WTC11 (cell line): ENCODE data around the gene CEP350. TPM values are rescaled to one million over a fixed set of nuclear protein-coding genes. Genes with fewer than 3 reads are reported as not detected.

ENCODE experiments used
- ATAC-seq: fragments of 200-7000 bp; cut with Tn5 transposase; 2 replicates; pipeline ENCODE4 v1.10.0; 2021; ENCODE audit warnings: mild to moderate bottlenecking, moderate library complexity
- CTCF ChIA-PET: fragments of 300-600 bp; sonication (Branson Sonifier 250); formaldehyde crosslinking; loops from one replicate; lab custom pipeline; 2021; ENCODE audit warnings: antibody characterized with exemption; lab: Charles Lee
- POLR2A ChIA-PET: fragments of 350-600 bp; sonication (Branson Sonifier 250); formaldehyde crosslinking; loops from one replicate; lab custom pipeline; 2021; ENCODE audit warnings: antibody characterized with exemption; lab: Charles Lee
- DNase-seq: peaks from one replicate; pipeline ENCODE4 v3.0.0; 2021; ENCODE audit warnings: low spot score
- H3K27ac Mint-ChIP-seq: 2 replicates; pipeline ENCODE4 v1.8.0; 2021; ENCODE audit warnings: mixed read lengths
- H3K27me3 Mint-ChIP-seq: 2 replicates; pipeline ENCODE4 v1.8.0; 2021; ENCODE audit warnings: low read depth, mild to moderate bottlenecking, moderate library complexity, mixed read lengths
- H3K36me3 Mint-ChIP-seq: 2 replicates; pipeline ENCODE4 v1.8.0; 2021; ENCODE audit warnings: mixed read lengths
- H3K4me1 Mint-ChIP-seq: 2 replicates; pipeline ENCODE4 v1.8.0; 2022; ENCODE audit warnings: mixed read lengths
- H3K4me3 Mint-ChIP-seq: 2 replicates; pipeline ENCODE4 v1.8.0; 2021; ENCODE audit warnings: mild to moderate bottlenecking, moderate library complexity, mixed read lengths
- H3K9me3 Mint-ChIP-seq: 2 replicates; pipeline ENCODE4 v1.8.0; 2021; ENCODE audit warnings: mixed read lengths
- ATF1 ChIP-seq: sonication (generic); formaldehyde crosslinking; IDR thresholded peaks from 2 replicates; pipeline ENCODE4 v1.8.1; 2023; ENCODE audit warnings: mild to moderate bottlenecking, moderate library complexity, missing genetic modification reagents
- ESRRA ChIP-seq: sonication (generic); formaldehyde crosslinking; IDR thresholded peaks from 2 replicates; pipeline ENCODE4 v1.8.1; 2022; ENCODE audit warnings: mild to moderate bottlenecking, missing genetic modification reagents, borderline replicate concordance
- FOXP1 ChIP-seq: sonication (generic); formaldehyde crosslinking; IDR thresholded peaks from 2 replicates; pipeline ENCODE4 v1.8.0; 2022; ENCODE audit warnings: missing genetic modification reagents, mild to moderate bottlenecking, moderate library complexity, borderline replicate concordance
- HMGA2 ChIP-seq: fragments of 250-450 bp; sonication (Bioruptor Pico); IDR thresholded peaks from 2 replicates; pipeline ENCODE4 v1.4.0; 2021; ENCODE audit warnings: mild to moderate bottlenecking, moderate library complexity
- IRF2 ChIP-seq: sonication (generic); formaldehyde crosslinking; IDR thresholded peaks from 2 replicates; pipeline ENCODE4 v1.8.0; 2022; ENCODE audit warnings: low read depth, missing genetic modification reagents, borderline replicate concordance
- JAZF1 ChIP-seq: fragments of 250-450 bp; sonication (Bioruptor Pico); IDR thresholded peaks from 2 replicates; pipeline ENCODE4 v1.9.0; 2021; ENCODE audit warnings: moderate library complexity, mild to moderate bottlenecking, inconsistent platforms
- MLX ChIP-seq: sonication (generic); formaldehyde crosslinking; IDR thresholded peaks from 2 replicates; pipeline ENCODE4 v1.8.1; 2023; ENCODE audit warnings: mild to moderate bottlenecking, missing genetic modification reagents, moderate library complexity
- MYBL2 ChIP-seq: sonication (generic); formaldehyde crosslinking; IDR thresholded peaks from 2 replicates; pipeline ENCODE4 v1.8.1; 2023; ENCODE audit warnings: mild to moderate bottlenecking, moderate library complexity, missing genetic modification reagents
- NFATC4 ChIP-seq: fragments of 250-450 bp; sonication (Bioruptor Pico); IDR thresholded peaks from 2 replicates; pipeline ENCODE4 v1.9.0; 2021; ENCODE audit warnings: mild to moderate bottlenecking
- NFYB ChIP-seq: sonication (generic); formaldehyde crosslinking; conservative IDR thresholded peaks from 2 replicates; pipeline ENCODE4 v1.8.0; 2022; ENCODE audit warnings: low read depth, missing genetic modification reagents
- OVOL2 ChIP-seq: fragments of 250-450 bp; sonication (Bioruptor Pico); IDR thresholded peaks from 2 replicates; pipeline ENCODE4 v1.9.0; 2021; ENCODE audit warnings: mild to moderate bottlenecking, borderline replicate concordance
- PRRX2 ChIP-seq: fragments of 250-450 bp; sonication (Bioruptor Pico); IDR thresholded peaks from 2 replicates; pipeline ENCODE4 v1.8.0; 2021; ENCODE audit warnings: mild to moderate bottlenecking
- STAT6 ChIP-seq: sonication (generic); formaldehyde crosslinking; conservative IDR thresholded peaks from 2 replicates; pipeline ENCODE4 v1.8.1; 2023; ENCODE audit warnings: mild to moderate bottlenecking, low read depth, missing genetic modification reagents, moderate library complexity
- TCF7 ChIP-seq: sonication (generic); formaldehyde crosslinking; IDR thresholded peaks from 2 replicates; pipeline ENCODE4 v1.8.0; 2022; ENCODE audit warnings: mild to moderate bottlenecking, low read depth, missing genetic modification reagents, moderate library complexity
- TEAD1 ChIP-seq: sonication (generic); formaldehyde crosslinking; IDR thresholded peaks from 2 replicates; pipeline ENCODE4 v1.8.0; 2022; ENCODE audit warnings: mild to moderate bottlenecking, missing genetic modification reagents
- TP53 ChIP-seq: sonication (generic); formaldehyde crosslinking; IDR thresholded peaks from 2 replicates; pipeline ENCODE4 v1.8.1; 2023; ENCODE audit warnings: mild to moderate bottlenecking, missing genetic modification reagents
- ZNF219 ChIP-seq: sonication (generic); formaldehyde crosslinking; IDR thresholded peaks from 2 replicates; pipeline ENCODE4 v1.8.0; 2023; ENCODE audit warnings: missing genetic modification reagents, mild to moderate bottlenecking, borderline replicate concordance
- total RNA-seq: library from RNA; stranded (reverse); gene quantifications from 3 replicates; pipeline ENCODE4 v1.2.3, GENCODE V29; 2021
- TF ChIP-seq, protein P1 (sequence below): sonication (generic); formaldehyde crosslinking; IDR thresholded peaks from 2 replicates; pipeline ENCODE4 v1.8.1; 2023; ENCODE audit warnings: mild to moderate bottlenecking, moderate library complexity, missing genetic modification reagents

CEP350 gene
- total RNA-seq, 1 experiment from 2014 or later = 34.2 TPM

GRCh38 chr1:180101411-180101810 is 146.8 kb downstream of the CEP350 start (continued):
- TF ChIP-seq STAT6 (CRISPR knock-in tag) (no peak), IRF2 (no peak), PRRX2 (CRISPR knock-in tag) (no peak)

GRCh38 chr1:180103819-180104218 is 149.2 kb downstream of the CEP350 start:
- TF ChIP-seq TP53 (CRISPR knock-in tag) (no peak), HMGA2 (peak; percentile 93; the same call in 1 of the 2 replicates)
- TF ChIP-seq, all 79 proteins: peak for 1
- ChIA-PET CTCF (interaction anchor here (3.2 kb wide), 1 partner anchor 75 kb away, joined by 19 read pairs; no protein-coding TSS in a partner anchor), POLR2A (no interaction called here)
- H3K9me3 Mint-ChIP-seq = no peaks in the 10 kb centered on the region
- H3K4me1 Mint-ChIP-seq = peaks cover 17% of the 10 kb centered on the region
- no peak overlapping the region for H3K27ac Mint-ChIP-seq
- ATAC-seq (no peak), DNase-seq (no peak)
- no peak overlapping the region for H3K4me3 Mint-ChIP-seq
- peaks cover 10% of the 10 kb centered on the region for H3K36me3 Mint-ChIP-seq
- H3K27me3 Mint-ChIP-seq = no peaks in the 10 kb centered on the region

DNA sequence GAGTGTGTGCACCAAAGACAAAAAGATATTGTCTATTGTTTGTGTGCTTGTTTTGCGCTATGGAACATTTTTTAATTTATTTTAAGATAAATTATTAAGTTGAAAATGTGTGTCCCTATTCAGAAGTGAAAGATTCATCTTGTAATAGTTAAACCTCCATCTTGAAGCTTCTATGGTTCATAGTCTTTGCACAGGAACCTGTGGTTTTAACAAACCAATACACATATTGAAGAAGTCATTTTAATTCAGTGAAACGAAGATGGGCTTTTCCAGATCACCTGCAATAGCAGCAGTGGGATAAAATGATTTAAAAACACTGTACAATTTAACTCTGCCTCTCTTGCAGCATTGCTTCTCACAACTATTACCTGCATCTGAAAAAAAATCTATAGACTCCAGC is 157.5 kb downstream of the CEP350 start:
- no peak for DNase-seq
- CTCF ChIA-PET = interaction anchor here (1.3 kb wide), 1 partner anchor 67 kb away, joined by 3 read pairs; no protein-coding TSS in a partner anchor
- peaks cover 21% of the 10 kb centered on the region for H3K36me3 Mint-ChIP-seq
- H3K9me3 Mint-ChIP-seq = no peaks in the 10 kb centered on the region
- H3K27me3 Mint-ChIP-seq = no peaks in the 10 kb centered on the region
- H3K4me3 Mint-ChIP-seq = no peak overlapping the region
- TF ChIP-seq NFYB (CRISPR knock-in tag) (no peak), OVOL2 (no peak), ZNF219 (CRISPR knock-in tag) (no peak), JAZF1 (CRISPR knock-in tag) (no peak), MLX (no peak), TEAD1 (no peak), FOXP1 (CRISPR knock-in tag) (no peak), TCF7 (no peak), MYBL2 (CRISPR knock-in tag) (no peak), ATF1 (CRISPR knock-in tag) (no peak), ESRRA (CRISPR knock-in tag) (no peak), NFATC4 (no peak)
- TF ChIP-seq, protein P1, sequence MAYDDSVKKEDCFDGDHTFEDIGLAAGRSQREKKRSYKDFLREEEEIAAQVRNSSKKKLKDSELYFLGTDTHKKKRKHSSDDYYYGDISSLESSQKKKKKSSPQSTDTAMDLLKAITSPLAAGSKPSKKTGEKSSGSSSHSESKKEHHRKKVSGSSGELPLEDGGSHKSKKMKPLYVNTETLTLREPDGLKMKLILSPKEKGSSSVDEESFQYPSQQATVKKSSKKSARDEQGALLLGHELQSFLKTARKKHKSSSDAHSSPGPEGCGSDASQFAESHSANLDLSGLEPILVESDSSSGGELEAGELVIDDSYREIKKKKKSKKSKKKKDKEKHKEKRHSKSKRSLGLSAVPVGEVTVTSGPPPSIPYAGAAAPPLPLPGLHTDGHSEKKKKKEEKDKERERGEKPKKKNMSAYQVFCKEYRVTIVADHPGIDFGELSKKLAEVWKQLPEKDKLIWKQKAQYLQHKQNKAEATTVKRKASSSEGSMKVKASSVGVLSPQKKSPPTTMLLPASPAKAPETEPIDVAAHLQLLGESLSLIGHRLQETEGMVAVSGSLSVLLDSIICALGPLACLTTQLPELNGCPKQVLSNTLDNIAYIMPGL = no peak
- H3K27ac Mint-ChIP-seq = no peak overlapping the region
- no peak for ATAC-seq
- H3K4me1 Mint-ChIP-seq = no peaks in the 10 kb centered on the region
- POLR2A ChIA-PET = no interaction called here
